Heart right ventricle (tissue), 16 donors: ENCODE results near the gene VDR. TPM values are rescaled to one million over a fixed set of nuclear protein-coding genes. Genes with fewer than 3 reads are reported as not detected.

Source experiments
- ATAC-seq, 8 donors: fragments of 200-7000 bp; cut with Tn5 transposase; one replicate each; pipeline ENCODE4 v1.9.1; 2020; ENCODE audit warnings: mild to moderate bottlenecking in 8 of 8, moderate library complexity in 8 of 8, moderate number of reproducible peaks in 1 of 8
- DNase-seq, 2 donors: peaks; one replicate each; pipeline ENCODE4 v3.0.0-alpha.2; 2020
- H3K27ac ChIP-seq, 10 donors: fragments of 200-600 bp; sonication (generic) in 2 of 10; one replicate each; pipeline versions ENCODE4 v1.5.0 to v1.8.0; 2020 to 2022; ENCODE audit warnings: mild to moderate bottlenecking in 3 of 10
- H3K27me3 ChIP-seq, 7 donors: fragments of 200-600 bp; one replicate each; pipeline ENCODE4 v1.8.0; 2021 to 2022; ENCODE audit warnings: mild to moderate bottlenecking in 2 of 7
- H3K36me3 ChIP-seq, 9 donors: fragments of 200-600 bp; sonication (generic) in 1 of 9; one replicate each; pipeline versions ENCODE4 v1.5.0 to v1.8.0; 2020 to 2022; ENCODE audit warnings: mild to moderate bottlenecking in 2 of 9
- H3K4me1 ChIP-seq, 9 donors: fragments of 200-600 bp; sonication (generic) in 1 of 9; one replicate each; pipeline versions ENCODE4 v1.5.0 to v1.8.0; 2020 to 2022; ENCODE audit warnings: mild to moderate bottlenecking in 4 of 9
- H3K4me3 ChIP-seq, 10 donors: fragments of 200-600 bp; sonication (generic) in 2 of 10; one replicate each; pipeline versions ENCODE4 v1.5.0 to v1.8.0; 2020 to 2022; ENCODE audit warnings: mild to moderate bottlenecking in 7 of 10, moderate library complexity in 2 of 10
- H3K9me3 ChIP-seq, 11 donors: fragments of 200-600 bp in 10 of 11; sonication (generic) in 2 of 11; one replicate each; pipeline versions ENCODE4 v1.5.0 to v1.8.0; 2013 to 2022; ENCODE audit warnings: mild to moderate bottlenecking in 2 of 11, control low read depth in 1 of 11, moderate library complexity in 1 of 11
- CTCF ChIP-seq, 9 donors: fragments of 200-600 bp; sonication (generic) in 2 of 9; IDR thresholded peaks; one replicate each; pipeline versions ENCODE4 v1.5.0 to v1.8.0; 2021 to 2022; ENCODE audit warnings: antibody characterized with exemption in 9 of 9, mild to moderate bottlenecking in 5 of 9, moderate library complexity in 1 of 9
- WGBS, 2 donors: extraction: QIAGEN DNeasy Blood & Tissue Kit; methylation state at CpG; one replicate each; pipeline ENCODE4 v1.1.7; 2013; ENCODE audit warnings: inconsistent platforms in 1 of 2; 5-methylcytosine and 5-hydroxymethylcytosine counted together
- intact Hi-C, 10 donors: fragments of 100-400 bp; cut with DNase I; formaldehyde crosslinking; loops; one replicate each; pipeline versions ENCODE4 v1.11.1 to v1.14.2; 2022
- polyA plus RNA-seq, 2 donors: library from polyadenylated mRNA; stranded (reverse); fragments of 200-250 nt; gene quantifications; one replicate each; pipeline ENCODE4 v1.2.3, GENCODE V29; 2013
- total RNA-seq, 10 donors: library from RNA; stranded (reverse); fragmentation: NEBNext Ultra II Directional in 3 of 10; extraction: Animal tissue kit (Norgen Biotek cat#: 25700) in 3 of 10; gene quantifications; one replicate each; pipeline versions ENCODE4 v1.2.1 to v1.2.4, GENCODE V29; 2021 to 2023
- donor health status: Arrhythmogenic right ventricular cardiomyopathy.
- donor health status: ischemic (EF 13 %, LVEDD 7.1; RV severe dilation, severe dysfunction).
- donor health status: healthy with polysubstance abuse.
- donor health status: DM: no; HTN: yes; CAD: no.
- donor health status: DM: no; HTN: no; CAD: no.
- donor health status: ischemic (EF 25% LVEDD 6.9; RV normal size, moderate dysfunction).
- donor health status: ischemic (EF 25% LVEDD 5.7; RV mildly dilated, moderate dysfunction).
- donor health status: healthy.
- donor health status: DM: yes; HTN: yes; CAD: no.
- donor health status: Ischemic cardiomyopathy.
- donor health status: ischemic (EF 35%, LVEDD 5.7; RV mildly dilated, moderate dysfunction).
- donor health status: nonischemic (EF 11% LVEDD 7.7; RV severe dilation, severe dysfunction).
- donor health status: DM: yes; HTN: yes; CAD: no.
- donor health status: PGD.
- donor health status: ischemic (EF 29% LVEDD 5.4; RV normal size, mild dysfunction).
- donor health status: nonischemic (EF 23%, LVEDD 6.1; RV moderate dilation, normal function).

VDR gene
- total and polyA plus RNA-seq, 12 donors, result 0.08 to 3.0 (median 0.31) TPM

- TF ChIP-seq CTCF (IDR thresholded peaks at IDR 0.05), result no peak
- H3K27me3 ChIP-seq, result peaks cover 0 to 11% (median 5%) of the 10 kb centered on the region in 7 donors
- no peaks in the 10 kb centered on the region for H3K4me1 ChIP-seq
- intact Hi-C loops, result no loop called here
- no peaks in the 10 kb centered on the region for H3K36me3 ChIP-seq
- no peak overlapping the region for H3K27ac ChIP-seq
- no peaks in the 10 kb centered on the region for H3K9me3 ChIP-seq
- ATAC-seq (no peak), DNase-seq (no peak)
- H3K4me3 ChIP-seq, result no peak overlapping the region
- WGBS, 2 donors, result 76 to 81% methylated on average over 3 of the region's 3 CpGs
Measured at GRCh38 chr12:47913081-47913480, 8.3 kb upstream of the VDR start.

- no peak overlapping the region for H3K27ac ChIP-seq
- no peak for ATAC-seq
- TF ChIP-seq CTCF (IDR thresholded peaks at IDR 0.05), result no peak
- H3K27me3 ChIP-seq, result peaks cover 0 to 11% (median 5%) of the 10 kb centered on the region in 7 donors
- no peaks in the 10 kb centered on the region for H3K36me3 ChIP-seq
- H3K9me3 ChIP-seq, result no peaks in the 10 kb centered on the region
- no peaks in the 10 kb centered on the region for H3K4me1 ChIP-seq
- no peak for DNase-seq
- WGBS, 2 donors, result 25 to 33% methylated on average over 4 of the region's 4 CpGs
- H3K4me3 ChIP-seq, result no peak overlapping the region
- intact Hi-C loops, result no loop called here
Measured at GRCh38 chr12:47912556-47912955, 7.8 kb upstream of the VDR start.

GRCh38 chr12:47910981-47911380 is 6.2 kb upstream of the VDR start:
- Histone ChIP-seq H3K36me3 (no peaks in the 10 kb centered on the region), H3K4me1 (no peaks in the 10 kb centered on the region), H3K27ac (no peak overlapping the region), H3K9me3 (no peaks in the 10 kb centered on the region), H3K4me3 (no peak overlapping the region), H3K27me3 (peaks cover 0 to 22% (median 5%) of the 10 kb centered on the region in 7 donors)
- no peak for ATAC-seq
- no peak for TF ChIP-seq CTCF (IDR thresholded peaks at IDR 0.05)
- intact Hi-C loops, result no loop called here
- DNase-seq, result no peak

- TF ChIP-seq CTCF (IDR thresholded peaks at IDR 0.05), result no peak
- DNase-seq (no peak), ATAC-seq (no peak)
- Histone ChIP-seq H3K27ac (no peak overlapping the region), H3K27me3 (peaks cover 0 to 27% (median 5%) of the 10 kb centered on the region in 7 donors), H3K36me3 (no peaks in the 10 kb centered on the region), H3K4me3 (no peak overlapping the region), H3K4me1 (peaks cover 0 to 4% (median 2%) of the 10 kb centered on the region in 9 donors), H3K9me3 (no peaks in the 10 kb centered on the region)
- WGBS, 2 donors, result 47 to 56% methylated on average over 3 of the region's 3 CpGs
- intact Hi-C loops, result no loop called here
Measured at GRCh38 chr12:47910486-47910885, 5.7 kb upstream of the VDR start.
